GM12878 (cell line): ENCODE measurements around the gene DKC1. TPM values are rescaled to one million over a fixed set of nuclear protein-coding genes. Genes with fewer than 3 reads are reported as not detected.

Source experiments
- ATAC-seq: fragments of 200-7000 bp; cut with Tn5 transposase; 3 replicates; pipeline ENCODE4 v1.9.1; 2020; ENCODE audit warnings: mild to moderate bottlenecking, moderate library complexity
- BruUV-seq: library from RNA; stranded (reverse); fragments of 400-500 nt; replicated peaks from 2 replicates; lab custom pipeline; 2021; lab: Mats Ljungman, UMichigan
- CTCF ChIA-PET: fragments of 300-600 bp; sonication (Branson Sonifier 250); formaldehyde crosslinking; extraction: SDS; loops from one replicate; lab custom pipeline; 2021; ENCODE audit warnings: inconsistent platforms; lab: Yijun Ruan, JAX
- POLR2A ChIA-PET: fragments of 350-600 bp; formaldehyde crosslinking; extraction: SDS; loops from one replicate; lab custom pipeline; 2021; ENCODE audit warnings: inconsistent platforms; lab: Charles Lee
- RAD21 ChIA-PET: fragments of 300-600 bp; sonication (Branson Sonifier 250); formaldehyde crosslinking; loops from one replicate; lab custom pipeline; 2023; ENCODE audit warnings: antibody characterized with exemption; ENCODE audit not compliant: unreplicated experiment; lab: Charles Lee
- SMC1A ChIA-PET: fragments of 300-600 bp; sonication (Branson Sonifier 250); formaldehyde crosslinking; loops from one replicate; lab custom pipeline; 2023; ENCODE audit not compliant: unreplicated experiment, uncharacterized antibody; lab: Charles Lee
- DNase-seq: peaks from one replicate; pipeline ENCODE4 v3.0.0-alpha.2; 2011; ENCODE audit warnings: low read depth, low spot score
- FAIRE-seq: peaks from 3 replicates; lab custom pipeline; 2011; peaks lifted over from hg19 to GRCh38; lab: Jason Lieb, UNC
- H2AFZ ChIP-seq: 2 replicates; pipeline ENCODE4 v1.6.0; 2011; ENCODE audit warnings: low read depth, low read length, control low read depth; ENCODE audit not compliant: control insufficient read depth
- H3K27ac ChIP-seq: 2 replicates; pipeline ENCODE4 v1.5.1; 2011; ENCODE audit warnings: control low read depth; ENCODE audit not compliant: control insufficient read depth, insufficient read depth
- H3K27me3 ChIP-seq, 2 experiments: replicated peaks in 1 of 2; 2 replicates each; pipeline versions ENCODE4 v1.6.0 to v1.6.1; 2011; ENCODE audit warnings: low read length in 1 of 2; ENCODE audit not compliant: control insufficient read depth in 2 of 2, insufficient read depth in 2 of 2
- H3K36me3 ChIP-seq, 2 experiments: 2 replicates each; pipeline ENCODE4 v1.5.1; 2011; ENCODE audit warnings: low read length in 1 of 2; ENCODE audit not compliant: control insufficient read depth in 2 of 2, insufficient read depth in 2 of 2
- H3K4me1 ChIP-seq: 2 replicates; pipeline ENCODE4 v1.6.1; 2011; ENCODE audit warnings: mild to moderate bottlenecking, low read length, moderate library complexity, mixed read lengths; ENCODE audit not compliant: control insufficient read depth, insufficient read depth
- H3K4me2 ChIP-seq: 2 replicates; pipeline ENCODE4 v1.6.0; 2011; ENCODE audit warnings: control low read depth; ENCODE audit not compliant: control insufficient read depth, insufficient read depth
- H3K4me3 ChIP-seq: fragments of 200-600 bp; sonication (generic); 2 replicates; pipeline ENCODE4 v1.5.1; 2016
- H3K79me2 ChIP-seq: 2 replicates; pipeline ENCODE4 v1.6.0; 2011; ENCODE audit warnings: low read length; ENCODE audit not compliant: control insufficient read depth, insufficient read depth
- H3K9ac ChIP-seq: 2 replicates; pipeline ENCODE4 v1.8.0; 2011; ENCODE audit warnings: low read length, control low read depth, mixed read lengths; ENCODE audit not compliant: control insufficient read depth, insufficient read depth
- H3K9me3 ChIP-seq: replicated peaks from 3 replicates; pipeline ENCODE4 v1.5.1; 2011; ENCODE audit warnings: mild to moderate bottlenecking, low read length; ENCODE audit not compliant: control insufficient read depth, insufficient read depth
- H4K20me1 ChIP-seq: 2 replicates; pipeline ENCODE4 v1.6.0; 2011; ENCODE audit not compliant: control insufficient read depth, insufficient read depth
- EP300 ChIP-seq, 2 experiments: fragments of 150-350 bp in 1 of 2; IDR thresholded peaks; 2 replicates each; pipeline ENCODE4 v1.6.1; 2011 to 2012; ENCODE audit warnings: low read depth in 2 of 2, low read length in 2 of 2, borderline replicate concordance in 1 of 2, improper control_type of control experiment in 1 of 2, inconsistent platforms in 1 of 2; ENCODE audit not compliant: control insufficient read depth in 1 of 2
- IRF4 ChIP-seq: IDR thresholded peaks from 2 replicates; pipeline ENCODE4 v1.6.1; 2011; ENCODE audit warnings: low read depth, low read length
- MTA2 ChIP-seq: fragments of 450-650 bp; IDR thresholded peaks from 2 replicates; pipeline ENCODE4 v1.6.1; 2016; ENCODE audit warnings: low read depth, mild to moderate bottlenecking, moderate library complexity
- POLR2AphosphoS5 ChIP-seq: IDR thresholded peaks from 2 replicates; pipeline ENCODE4 v1.6.1; 2011; ENCODE audit warnings: mild to moderate bottlenecking, low read length, inconsistent platforms
- SRF ChIP-seq, 2 experiments: IDR thresholded peaks; 2 replicates each; pipeline ENCODE4 v1.6.1; 2011; ENCODE audit warnings: low read depth in 2 of 2, low read length in 2 of 2, mild to moderate bottlenecking in 1 of 2, moderate library complexity in 1 of 2
- WGBS: methylation state at CpG from one replicate; pipeline ENCODE4 v1.1.6; 2016; ENCODE audit warnings: low lambda C conversion rate; ENCODE audit not compliant: insufficient replicate concordance, insufficient coverage; ENCODE audit errors: missing lambda C conversion rate; 5-methylcytosine and 5-hydroxymethylcytosine counted together
- in situ Hi-C: fragments of 300-500 bp; cut with MboI; formaldehyde crosslinking; loops from 9 replicates; pipeline ENCODE4 v1.14.3; 2018; ENCODE audit warnings: mixed read lengths
- intact Hi-C: fragments of 100-400 bp; cut with micrococcal nuclease; formaldehyde crosslinking; loops from one replicate; pipeline ENCODE4 v1.14.2; 2022; ENCODE audit not compliant: unreplicated experiment
- polyA plus RNA-seq, 11 experiments: library from polyadenylated mRNA; depleted of rRNA in 4 of 11; unstranded in 6 of 11; stranded (reverse) in 5 of 11; fragments of >200 nt; fragmentation: Nextera tagmentation in 4 of 11; fragmentation: Illumina TruSeq in 1 of 11; extraction: Ambion mirVana in 4 of 11; extraction: Trizol in 1 of 11; gene quantifications; 1 replicate in 1 of 11; 2 replicates in 10 of 11; pipeline versions ENCODE4 v1.2.1 to v1.2.3, GENCODE V29; 2011 to 2016; ENCODE audit warnings: inconsistent platforms in 2 of 11, missing spikeins in 2 of 11, low read depth in 1 of 11
- total RNA-seq, 4 experiments: library from RNA; depleted of rRNA in 3 of 4; stranded (reverse); fragments of >200 nt in 3 of 4; fragmentation: Illumina TruSeq in 1 of 4; extraction: Trizol in 1 of 4; gene quantifications; 2 replicates each; pipeline versions ENCODE4 v1.2.1 to v1.2.3, GENCODE V29; 2013 to 2021

Gene DKC1
- total and polyA plus RNA-seq, 10 of the 15 experiments (the other 5 are each of a cell fraction or from before 2014, with no cell fraction given): 70.1 to 159 (median 116) TPM

DNA sequence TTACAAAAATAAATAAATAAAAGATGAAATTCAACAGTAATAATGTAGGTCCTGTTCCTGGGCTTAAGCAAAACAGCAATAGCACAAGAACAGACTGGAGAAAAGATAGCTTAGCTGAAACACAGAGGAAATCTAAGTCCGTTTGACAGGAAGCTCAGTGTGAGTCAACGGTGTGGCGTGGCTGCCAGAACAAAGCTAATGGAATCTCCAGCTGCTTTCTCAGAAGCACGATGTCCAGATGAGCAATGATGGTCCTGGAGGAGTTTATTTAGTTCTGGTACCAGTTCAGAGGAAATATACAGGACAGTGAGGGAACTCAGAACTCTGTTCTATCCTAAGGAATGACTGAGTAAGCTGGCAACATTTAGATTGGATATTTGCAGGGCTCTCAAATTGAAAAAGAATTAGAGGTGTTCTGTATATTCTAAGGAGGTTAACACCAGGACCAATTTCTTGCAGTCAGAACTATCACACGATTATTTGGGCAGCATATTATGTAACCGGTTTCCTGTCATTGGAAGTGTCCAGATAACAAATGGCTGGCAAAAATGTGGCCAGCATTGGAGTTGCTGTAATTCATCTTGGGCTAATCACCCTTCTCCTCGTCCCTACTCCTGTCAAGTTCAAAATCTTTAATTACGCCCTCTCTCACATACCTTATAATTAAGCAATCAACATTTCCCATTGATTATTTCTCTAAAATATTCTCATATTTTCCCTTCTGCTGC, 24.5 kb upstream of the DKC1 start:
- H3K9me3 ChIP-seq: no peaks in the 10 kb centered on the region
- no TSS peak for BruUV-seq
- no peak overlapping the region for H3K4me2 ChIP-seq
- H3K79me2 ChIP-seq: no peaks in the 10 kb centered on the region
- no peaks in the 10 kb centered on the region for H4K20me1 ChIP-seq
- in situ Hi-C loops (loop anchor here (25.0 kb wide), 1 partner anchor 151 kb away; the partner anchor contains the start of gene CTAG1A), intact Hi-C loops (no loop called here)
- H3K4me3 ChIP-seq: no peak overlapping the region
- no peaks in the 10 kb centered on the region for H3K36me3 ChIP-seq
- no peak overlapping the region for H3K9ac ChIP-seq
- POLR2A ChIA-PET: no interaction called here
- no peak for TF ChIP-seq SRF (IDR thresholded peaks at IDR 0.05; ENCODE audit: low read depth in 2 of 2, low read length in 2 of 2)
- TF ChIP-seq POLR2AphosphoS5: no peak
- no peak for TF ChIP-seq IRF4
- TF ChIP-seq MTA2: no peak
- no peak for TF ChIP-seq EP300 (IDR thresholded peaks at IDR 0.05; ENCODE audit: borderline replicate concordance in 1 of 2, control insufficient read depth in 1 of 2, low read depth in 2 of 2, low read length in 2 of 2)
- ATAC-seq: no peak
- no peak overlapping the region for H3K27ac ChIP-seq
- H3K27me3 ChIP-seq: no peaks in the 10 kb centered on the region
- RAD21 ChIA-PET: no interaction called here
- peak; percentile 13 for FAIRE-seq
- DNase-seq: no peak
- H2AFZ ChIP-seq: peak overlapping the region; percentile 39; the same call in 1 of the 2 replicates
- peaks cover 8% of the 10 kb centered on the region for H3K4me1 ChIP-seq
- CTCF ChIA-PET: interaction anchor here (0.8 kb wide), 1 partner anchor 11 kb away, joined by 3 read pairs; no protein-coding TSS in a partner anchor
- WGBS: 15% methylated on average over 8 of the region's 8 CpGs
- SMC1A ChIA-PET: interaction anchor here (1.7 kb wide), 1 partner anchor 10 kb away, joined by 6 read pairs; no protein-coding TSS in a partner anchor
